Activated T-cell treated with anti-CD3 and anti-CD28 coated beads, Interleukin-2, amount 50 U/mL, for 48 hours (primary cell): ENCODE measurements around the gene RNF223.
"Not testable (repeated sequence)": the region's sequence is repeated elsewhere in the genome, so short reads cannot be mapped to it uniquely, and the experiment has no call there.

Experiments used
- DNase-seq, 2 experiments: peaks; one replicate each; pipeline ENCODE4 v3.0.0-alpha.2; 2020

The RNF223 gene

GRCh38 chr1:1086911-1087341, 12.8 kb upstream of the RNF223 start:
- DNase-seq: no peak

GRCh38 chr1:1085911-1086841, 12.1 kb upstream of the RNF223 start:
- DNase-seq: no peak

GRCh38 chr1:1085171-1085841, 11.2 kb upstream of the RNF223 start:
- DNase-seq: no peak

- no peak for DNase-seq
Observed at GRCh38 chr1:1084372-1085170, 10.5 kb upstream of the RNF223 start.

GRCh38 chr1:1083416-1084371, 9.6 kb upstream of the RNF223 start:
- DNase-seq: no peak

- DNase-seq: no peak
Observed at GRCh38 chr1:1082776-1083415, 8.8 kb upstream of the RNF223 start.

- DNase-seq: peak in 1 of 2 experiments; percentile 23
Observed at GRCh38 chr1:1082239-1082775, 8.2 kb upstream of the RNF223 start.

GRCh38 chr1:1081311-1082238, 7.5 kb upstream of the RNF223 start:
- DNase-seq: peak in 1 of 2 experiments; percentile 20

GRCh38 chr1:1080951-1081310, 6.8 kb upstream of the RNF223 start:
- peak in 1 of 2 experiments; percentile 22 for DNase-seq

GRCh38 chr1:1080122-1080757, 6.1 kb upstream of the RNF223 start:
- DNase-seq: peak; percentile 60 to 65

- peak; percentile 64 to 70 for DNase-seq
Observed at GRCh38 chr1:1079408-1080121, 5.5 kb upstream of the RNF223 start.

- not testable (repeated sequence) for DNase-seq
Observed at GRCh38 chr1:1077396-1077795, 3.3 kb upstream of the RNF223 start.

GRCh38 chr1:1075148-1075935, 1.2 kb upstream of the RNF223 start:
- no peak for DNase-seq

GRCh38 chr1:1074631-1075147, 583 bp upstream of the RNF223 start:
- DNase-seq: no peak

- DNase-seq: no peak
Observed at GRCh38 chr1:1072849-1073742, 1.0 kb downstream of the RNF223 start.

- no peak for DNase-seq
Observed at GRCh38 chr1:1072299-1072848, 1.7 kb downstream of the RNF223 start.
